ENCODE data around the gene TLE4. TPM values are rescaled to one million over a fixed set of nuclear protein-coding genes. Genes with fewer than 3 reads are reported as not detected.

Gene TLE4
- total and polyA plus RNA-seq, 10 of the 15 experiments (the other 5 are each of a cell fraction or from before 2014, with no cell fraction given) = 5.3 to 53.3 (median 23.3) TPM

DNA sequence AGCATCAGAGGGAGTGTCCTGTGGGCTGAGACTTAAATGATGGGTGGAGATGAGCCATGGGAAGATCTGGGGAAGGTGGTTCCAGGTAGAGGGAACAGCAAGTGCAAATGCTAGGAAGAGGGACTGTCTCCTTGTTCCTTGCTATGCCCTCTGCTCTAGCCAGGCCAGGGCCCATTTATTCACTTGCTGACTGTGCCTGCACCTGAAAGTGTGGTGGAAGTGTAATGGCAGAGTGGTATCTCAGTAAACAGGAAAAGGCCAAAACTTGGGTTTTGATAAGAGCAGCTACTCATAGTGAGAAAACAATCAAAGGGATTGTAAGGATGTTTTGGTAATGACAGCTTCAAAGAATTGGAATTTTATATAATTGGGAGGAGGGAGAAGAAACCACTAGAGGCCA lies 32.4 kb downstream of the TLE4 start:
- intact Hi-C loops (cut with micrococcal nuclease; ENCODE audit: unreplicated experiment) = no loop called here
- H3K27me3 ChIP-seq (replicated peaks in 1 of 2; ENCODE audit: control insufficient read depth in 2 of 2, insufficient read depth in 2 of 2, low read length in 1 of 2) = no peaks in the 10 kb centered on the region
- no TSS peak for BruUV-seq (replicated peaks)
- ChIA-PET POLR2A (no interaction called here), SMC1A (ENCODE audit: uncharacterized antibody, unreplicated experiment) (interaction anchor here (1.4 to 2.2 kb wide), 3 partner anchors 15 to 21 kb away, joined by 4 to 7 read pairs (median 5); no protein-coding TSS in a partner anchor), CTCF (interaction anchor here (0.6 to 1.5 kb wide), 3 partner anchors 11 to 1101 kb away, joined by 3 to 4 read pairs (median 4); no protein-coding TSS in a partner anchor), RAD21 (ENCODE audit: unreplicated experiment) (interaction anchor here (1.4 kb wide), 1 partner anchor 20 kb away, joined by 4 read pairs; no protein-coding TSS in a partner anchor)
- H3K9ac ChIP-seq (ENCODE audit: control insufficient read depth, insufficient read depth, low read length) = no peak overlapping the region
- no peaks in the 10 kb centered on the region for H4K20me1 ChIP-seq (ENCODE audit: control insufficient read depth, insufficient read depth)
- peaks cover 11% of the 10 kb centered on the region; the same call in 2 of the 3 replicates for H3K9me3 ChIP-seq (replicated peaks; ENCODE audit: control insufficient read depth, insufficient read depth, low read length)
- no peaks in the 10 kb centered on the region; a peak in 1 of 4 replicates for H3K36me3 ChIP-seq (ENCODE audit: control insufficient read depth in 2 of 2, insufficient read depth in 2 of 2, low read length in 1 of 2)
- no peak for FAIRE-seq
- in situ Hi-C loops (cut with MboI) = no loop called here
- peak; percentile 23; the same call in 2 of the 3 replicates for ATAC-seq
- TF ChIP-seq NFYA (IDR thresholded peaks at IDR 0.05; ENCODE audit: borderline replicate concordance, low read depth, low read length) = no peak
- TF ChIP-seq YBX1 (IDR thresholded peaks at IDR 0.05) = no peak
- TF ChIP-seq CHD4 (IDR thresholded peaks at IDR 0.05) = no peak
- TF ChIP-seq IRF4 (IDR thresholded peaks at IDR 0.05; ENCODE audit: low read depth, low read length) = no peak
- no peak for TF ChIP-seq NRF1 (conservative IDR thresholded peaks at IDR 0.05; ENCODE audit: low read depth, low read length)
- TF ChIP-seq PAX8 (IDR thresholded peaks at IDR 0.05) = no peak
- TF ChIP-seq SUZ12 (IDR thresholded peaks at IDR 0.05; ENCODE audit: unreplicated experiment) = no peak
- no peak for TF ChIP-seq SRF (IDR thresholded peaks at IDR 0.05; ENCODE audit: low read depth in 2 of 2, low read length in 2 of 2)
- no peak for TF ChIP-seq ZNF274 (IDR thresholded peaks at IDR 0.05; ENCODE audit: insufficient read depth, insufficient read length)
- TF ChIP-seq, protein P1, sequence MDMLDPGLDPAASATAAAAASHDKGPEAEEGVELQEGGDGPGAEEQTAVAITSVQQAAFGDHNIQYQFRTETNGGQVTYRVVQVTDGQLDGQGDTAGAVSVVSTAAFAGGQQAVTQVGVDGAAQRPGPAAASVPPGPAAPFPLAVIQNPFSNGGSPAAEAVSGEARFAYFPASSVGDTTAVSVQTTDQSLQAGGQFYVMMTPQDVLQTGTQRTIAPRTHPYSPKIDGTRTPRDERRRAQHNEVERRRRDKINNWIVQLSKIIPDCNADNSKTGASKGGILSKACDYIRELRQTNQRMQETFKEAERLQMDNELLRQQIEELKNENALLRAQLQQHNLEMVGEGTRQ (IDR thresholded peaks at IDR 0.05; ENCODE audit: borderline replicate concordance, low read depth, low read length) = no peak
- no peak for TF ChIP-seq ZZZ3 (IDR thresholded peaks at IDR 0.05; ENCODE audit: control insufficient read depth, insufficient read length, low read depth)
- TF ChIP-seq GATAD2B (conservative IDR thresholded peaks at IDR 0.05; ENCODE audit: low read depth) = no peak
- no peak for TF ChIP-seq EP300 (IDR thresholded peaks at IDR 0.05; ENCODE audit: borderline replicate concordance in 1 of 2, control insufficient read depth in 1 of 2, low read depth in 2 of 2, low read length in 2 of 2)
- DNase-seq (ENCODE audit: low read depth, low spot score) = no peak
- H3K4me3 ChIP-seq = no peak overlapping the region
- no peak overlapping the region for H3K27ac ChIP-seq (ENCODE audit: control insufficient read depth, insufficient read depth)
- no peaks in the 10 kb centered on the region for H3K79me2 ChIP-seq (ENCODE audit: control insufficient read depth, insufficient read depth, low read length)
- H3K4me1 ChIP-seq (ENCODE audit: control insufficient read depth, insufficient read depth, low read length) = no peaks in the 10 kb centered on the region
- H2AFZ ChIP-seq (ENCODE audit: control insufficient read depth, low read depth, low read length) = no peak overlapping the region
- H3K4me2 ChIP-seq (ENCODE audit: control insufficient read depth, insufficient read depth) = no peak overlapping the region
